ENCODE results near the gene NOTCH4.
A peak's percentile ranks its signal among the peaks of the same experiment; 100 is the strongest.
"Not testable (repeated sequence)": the region's sequence is repeated elsewhere in the genome, so short reads cannot be mapped to it uniquely, and the experiment has no call there.

The NOTCH4 gene

DNA sequence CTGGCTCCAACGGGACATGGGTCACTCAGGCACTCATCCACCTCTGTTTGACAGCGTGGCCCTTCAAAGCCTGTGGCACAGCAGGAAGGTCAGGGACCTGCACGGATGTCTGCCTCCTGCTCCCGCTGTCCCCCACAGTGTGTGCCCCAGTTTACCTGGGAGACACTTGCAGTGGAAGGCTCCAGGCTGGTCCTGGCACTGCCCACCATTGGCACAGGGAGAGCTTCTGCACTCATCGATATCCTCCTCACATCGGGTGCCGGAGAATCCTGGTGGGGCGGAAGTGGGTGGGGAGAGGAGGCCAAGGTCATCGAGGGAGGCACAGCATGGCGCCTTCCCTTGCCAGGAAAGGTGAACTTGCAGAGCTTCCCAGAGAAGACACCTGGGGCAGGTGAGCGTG is 6.9 kb downstream of the NOTCH4 start:
- no peak for DNase-seq

DNA sequence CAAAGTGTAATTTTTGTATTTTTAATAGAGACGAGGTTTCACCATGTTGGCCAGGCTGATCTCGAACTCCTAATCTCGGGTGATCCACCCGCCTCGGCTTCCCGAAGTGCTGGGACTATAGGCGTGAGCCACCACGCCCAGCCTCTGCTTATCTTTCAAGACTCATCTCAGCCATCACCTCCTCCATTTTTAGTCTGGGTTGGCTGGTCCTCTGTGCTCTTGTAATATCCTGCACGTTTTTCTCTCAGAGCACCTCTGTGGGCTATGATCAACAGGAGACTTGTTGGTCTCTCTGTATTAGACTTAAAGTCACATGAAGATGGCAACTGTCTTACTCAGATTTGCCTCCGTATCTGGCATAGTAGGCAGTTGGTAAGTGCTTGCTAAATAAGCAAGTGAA is 7.6 kb downstream of the NOTCH4 start:
- DNase-seq = no peak

DNA sequence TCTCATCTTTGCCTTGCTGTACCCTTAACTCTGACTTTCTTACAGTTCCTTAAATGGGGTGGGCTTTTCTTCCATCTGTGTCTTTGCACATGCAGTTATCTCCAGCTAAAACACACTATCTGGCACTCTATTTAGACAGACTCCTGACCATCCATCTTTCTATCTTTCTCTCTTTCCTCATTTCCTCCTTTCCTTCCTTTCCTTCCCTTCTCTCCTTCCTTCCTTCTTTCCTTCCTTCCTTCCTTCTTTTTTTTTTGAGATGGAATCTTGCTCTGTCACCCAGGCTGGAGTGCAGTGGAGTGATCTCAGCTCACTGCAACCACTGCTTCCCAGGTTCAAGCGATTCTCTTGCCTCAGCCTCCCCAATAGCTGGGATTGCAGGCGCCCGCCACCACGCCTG is 8.2 kb downstream of the NOTCH4 start:
- no peak for DNase-seq

DNA sequence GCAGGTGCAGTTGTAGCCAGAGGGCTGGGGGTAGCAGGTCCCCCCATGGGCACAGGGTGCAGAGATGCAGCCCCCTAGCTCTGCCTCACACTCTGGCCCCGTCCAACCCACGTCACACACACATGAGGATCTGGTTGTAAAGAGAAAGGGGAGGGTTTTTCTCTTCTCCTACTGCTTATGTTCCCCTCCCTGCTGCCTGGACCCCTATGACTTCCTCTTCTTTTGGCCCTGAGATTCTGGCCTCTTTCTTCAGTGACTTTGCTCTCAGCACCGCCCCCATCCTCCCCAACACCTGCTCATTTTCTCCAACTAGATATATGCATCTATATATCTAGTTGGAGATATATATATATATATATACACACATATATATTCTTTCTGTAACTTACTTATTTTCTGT is 9.7 kb downstream of the NOTCH4 start:
- no peak for DNase-seq

DNA sequence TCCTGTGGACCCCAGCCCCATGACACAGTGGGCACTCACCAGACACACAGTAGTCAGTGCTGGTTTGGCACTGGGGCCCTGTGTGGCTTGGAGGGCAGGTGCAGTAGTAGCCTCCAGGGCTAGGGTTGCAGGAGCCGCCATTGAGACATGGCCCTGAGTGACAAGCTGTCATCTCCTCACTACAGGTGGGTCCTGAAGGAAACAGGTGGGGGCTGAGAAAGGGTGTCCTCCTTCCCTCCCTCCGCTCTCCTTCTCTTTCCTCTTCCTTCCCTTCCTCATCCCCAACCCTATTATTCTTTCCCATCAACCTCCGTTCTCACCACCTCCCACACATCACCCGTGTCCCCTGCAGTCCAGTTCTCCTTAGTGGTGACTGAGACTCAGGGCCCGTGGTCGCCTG is 10.2 kb downstream of the NOTCH4 start:
- no peak for DNase-seq

DNA sequence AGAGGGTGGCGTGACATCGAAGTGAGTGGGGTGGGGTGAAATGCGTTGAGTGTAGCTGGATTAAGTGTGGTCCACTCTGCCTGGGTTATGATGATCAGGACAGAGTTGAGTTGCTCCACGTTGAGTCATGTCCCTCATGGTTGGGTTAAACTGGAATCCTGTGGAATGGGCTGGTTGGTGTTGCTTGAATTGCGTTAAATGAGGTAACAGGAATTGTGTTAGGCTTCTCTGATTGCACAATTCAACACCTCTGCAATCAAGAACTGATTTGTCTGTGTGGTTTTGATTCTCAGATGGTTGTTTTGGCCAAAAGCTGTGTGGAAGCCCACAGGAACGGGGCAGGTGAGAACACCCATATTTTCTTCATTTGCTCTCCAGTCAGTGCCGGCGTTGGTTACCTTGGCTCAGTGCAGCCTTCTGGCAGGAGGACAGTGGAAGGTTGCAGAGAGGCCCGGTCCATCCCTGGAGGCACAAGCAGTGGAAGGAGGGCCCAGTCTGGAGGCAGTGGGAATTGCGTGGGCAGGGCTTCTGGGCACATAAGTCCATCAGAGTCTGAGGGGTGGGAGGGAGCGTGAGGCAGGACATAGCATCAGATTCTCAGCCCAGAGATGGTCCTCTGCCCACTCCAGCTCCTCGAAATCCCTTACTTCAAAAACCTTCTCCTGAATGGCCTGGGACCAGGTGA is 11.6 kb downstream of the NOTCH4 start:
- DNase-seq = no peak

DNA sequence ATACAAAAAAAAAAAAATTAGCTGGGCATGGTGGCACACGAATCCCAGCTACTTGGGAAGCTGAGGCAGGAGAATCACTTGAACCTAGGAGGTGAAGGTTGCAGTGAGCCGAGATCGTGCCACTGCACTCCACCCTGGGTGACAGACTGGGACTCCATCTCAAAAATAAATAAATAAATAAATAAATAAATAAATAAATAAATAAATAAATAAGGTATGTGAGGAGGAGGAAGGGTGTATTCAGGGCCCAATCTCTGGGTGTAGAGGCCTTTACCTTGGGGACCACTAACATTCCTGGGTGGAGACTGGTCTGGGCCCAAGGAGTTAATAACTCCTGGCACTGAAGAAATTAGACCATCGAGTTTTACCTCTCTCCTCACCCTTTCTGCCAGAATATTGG is 12.4 kb downstream of the NOTCH4 start:
- DNase-seq = not testable (repeated sequence)

DNA sequence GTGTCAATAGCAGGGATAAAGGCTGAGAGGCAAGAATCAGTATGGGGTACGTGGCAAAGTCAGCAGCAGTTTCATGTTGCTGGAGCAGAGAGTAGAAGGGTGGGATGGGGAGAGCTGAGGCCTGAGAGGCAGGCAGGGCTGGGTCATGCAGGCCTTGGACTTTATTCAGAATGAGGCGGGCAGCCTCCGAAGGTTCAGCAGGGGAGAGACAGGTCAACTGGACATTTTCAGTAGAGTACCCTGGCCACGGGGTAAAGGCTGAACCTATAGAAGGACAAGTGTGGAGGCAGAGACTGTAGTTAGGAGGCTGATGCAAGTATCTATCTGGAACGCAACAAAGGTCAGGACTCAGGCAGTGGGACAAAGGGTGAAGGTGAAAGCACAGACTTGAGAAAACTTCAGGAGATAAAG is 13.7 kb downstream of the NOTCH4 start:
- DNase-seq = no peak

DNA sequence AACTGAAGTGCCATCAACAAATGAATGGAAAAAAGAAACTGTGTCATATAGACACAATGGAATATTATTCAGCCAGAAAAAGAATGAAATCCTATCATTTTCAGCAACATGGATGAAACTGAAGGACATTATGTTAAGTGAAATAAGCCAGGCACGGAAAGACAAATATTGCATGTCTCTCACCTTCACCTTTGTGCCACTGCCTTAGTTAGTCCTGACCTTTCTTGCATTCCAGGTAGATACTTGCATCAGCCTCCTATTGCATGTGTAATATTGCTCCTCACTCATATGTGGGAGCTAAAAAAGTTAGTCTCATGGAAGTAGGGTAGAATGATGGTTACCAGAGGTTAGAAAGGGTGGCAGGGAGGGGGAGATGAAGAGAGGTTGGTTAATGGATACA is 14.9 kb downstream of the NOTCH4 start:
- DNase-seq = no peak

DNA sequence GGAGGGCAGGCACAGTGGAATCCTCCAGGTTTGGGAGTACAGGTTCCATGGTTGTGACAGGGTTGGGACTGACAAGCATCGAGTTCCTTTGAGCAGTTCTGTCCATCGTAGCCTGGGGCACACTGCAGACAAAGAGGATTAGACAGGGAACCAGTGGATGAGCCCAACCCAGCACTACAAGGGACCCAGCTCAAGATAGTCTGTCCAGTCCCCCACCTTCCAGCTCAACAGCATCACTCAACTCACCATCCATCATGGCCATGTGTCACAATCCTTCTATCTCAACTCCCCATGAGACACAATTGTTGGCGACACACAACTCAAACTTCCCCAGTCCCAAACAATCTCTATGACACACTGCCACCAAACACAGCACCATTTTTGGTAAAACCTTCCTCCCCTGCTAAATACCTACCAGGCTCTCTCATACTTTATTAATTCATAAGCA is 19.6 kb downstream of the NOTCH4 start:
- DNase-seq = no peak

DNA sequence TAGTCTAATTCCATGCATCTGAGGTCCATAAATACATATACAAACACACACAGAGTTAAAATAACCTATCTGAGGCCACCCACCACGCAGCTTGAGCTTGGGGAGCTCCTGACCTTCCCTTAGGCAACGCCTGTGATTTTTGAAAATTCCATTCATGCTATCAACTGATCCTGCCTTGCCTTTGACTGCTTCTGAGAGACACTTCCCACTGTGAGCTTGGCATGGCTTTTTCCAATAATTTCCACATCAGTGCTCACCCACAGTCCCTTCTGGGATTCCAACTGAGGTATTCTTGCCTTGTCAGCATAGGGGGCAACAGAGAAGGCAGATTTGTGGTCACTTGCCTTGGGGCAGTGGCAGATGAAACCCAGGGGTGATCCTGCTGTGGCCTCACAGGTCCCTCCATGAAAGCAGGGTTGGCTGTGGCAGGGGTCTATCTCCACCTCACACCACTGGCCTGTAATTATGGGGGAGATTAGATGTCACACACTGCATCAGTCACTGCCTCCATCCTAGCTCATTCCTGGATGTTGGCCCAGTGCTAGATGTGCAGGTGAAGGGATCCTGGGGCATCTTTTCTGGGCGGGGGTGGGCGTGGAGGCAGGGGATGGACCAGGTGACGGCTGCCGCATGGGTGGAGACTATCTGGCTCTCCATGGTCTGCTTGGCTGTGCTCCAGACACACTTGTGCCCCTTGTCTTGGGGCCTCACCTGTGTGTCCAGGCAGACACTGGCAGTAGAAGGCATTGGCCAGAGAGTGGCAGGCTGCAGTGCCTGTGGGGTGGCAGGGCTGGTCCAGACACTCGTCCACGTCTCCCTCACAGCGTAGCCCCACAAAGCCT is 20.2 kb downstream of the NOTCH4 start:
- DNase-seq = no peak

DNA sequence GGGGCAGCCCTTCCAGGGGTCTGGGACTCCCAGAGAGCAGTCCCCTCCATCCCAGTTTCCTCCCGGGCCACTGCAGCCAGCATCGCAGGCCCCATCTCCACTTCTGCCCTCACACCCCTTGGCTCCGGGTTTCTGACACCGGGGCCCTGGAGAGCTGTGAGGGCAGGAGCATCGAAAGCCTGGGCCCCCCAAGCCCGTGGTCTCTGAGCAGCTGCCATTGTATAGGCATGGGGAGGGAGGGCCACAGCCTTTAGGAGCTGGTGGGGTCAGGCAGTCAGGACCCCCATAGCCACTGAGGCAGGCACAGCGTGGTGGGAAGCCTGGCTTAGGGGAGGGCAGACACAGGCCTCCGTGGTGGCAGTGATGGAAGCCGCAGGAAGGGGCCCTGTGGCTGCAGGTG is 21.7 kb downstream of the NOTCH4 start:
- DNase-seq = no peak

DNA sequence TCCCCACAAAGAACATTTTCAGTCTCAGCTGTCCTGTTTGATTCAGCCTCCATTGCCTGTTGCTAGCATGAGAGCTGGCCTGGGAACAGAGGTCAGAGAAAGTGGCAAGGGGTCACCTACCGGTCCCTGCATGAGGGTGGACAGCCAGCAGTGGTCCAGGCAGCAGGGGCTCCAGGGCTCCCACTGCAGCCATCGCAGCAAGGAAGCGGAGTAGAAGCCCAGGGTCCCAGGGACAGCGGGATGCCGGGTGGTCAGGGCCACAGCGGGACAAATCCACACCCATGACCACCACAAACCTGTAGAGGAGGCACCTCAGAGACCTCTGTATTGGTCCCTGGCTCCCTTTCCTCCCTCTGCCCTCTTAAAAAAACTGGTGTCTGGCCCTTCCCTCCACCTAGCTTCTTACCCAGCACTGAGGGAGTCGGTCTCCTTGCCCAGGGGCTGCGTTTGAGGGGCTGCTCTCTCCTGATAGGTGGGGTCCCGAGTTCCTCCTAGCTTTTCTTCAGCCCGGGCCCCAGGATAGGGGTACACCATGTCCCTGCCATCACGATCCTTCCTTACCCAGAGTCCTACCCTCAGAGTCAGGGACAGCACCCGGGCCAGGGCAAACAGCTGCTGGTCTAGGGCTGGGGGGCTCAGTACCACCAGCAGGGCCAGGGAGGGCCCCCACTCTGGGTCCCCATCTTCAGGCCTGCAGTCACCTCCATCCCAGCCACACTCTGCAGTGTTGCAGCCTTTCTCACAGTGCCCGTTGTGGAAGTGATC is 23.0 kb downstream of the NOTCH4 start:
- no peak for DNase-seq

DNA sequence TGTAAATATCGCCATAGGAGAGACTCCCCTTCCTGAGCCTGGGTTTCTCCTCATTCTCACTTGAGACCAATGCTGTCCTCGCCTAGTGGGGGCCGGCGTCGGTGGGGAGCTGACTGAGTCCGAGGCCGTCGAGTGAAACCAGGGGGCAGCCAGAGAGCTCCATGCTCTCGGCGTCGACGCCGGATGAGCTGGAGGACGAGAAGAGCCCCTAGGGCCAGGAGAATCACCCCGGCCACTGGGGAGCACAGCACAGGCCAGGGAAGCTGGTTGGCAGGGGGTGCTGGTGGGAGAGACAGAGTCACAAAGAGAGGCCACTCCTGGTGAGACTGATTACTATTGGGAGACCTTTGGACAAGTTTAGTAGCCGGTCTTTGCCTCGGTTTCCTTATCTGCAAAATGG is 25.0 kb downstream of the NOTCH4 start:
- DNase-seq = no peak

DNA sequence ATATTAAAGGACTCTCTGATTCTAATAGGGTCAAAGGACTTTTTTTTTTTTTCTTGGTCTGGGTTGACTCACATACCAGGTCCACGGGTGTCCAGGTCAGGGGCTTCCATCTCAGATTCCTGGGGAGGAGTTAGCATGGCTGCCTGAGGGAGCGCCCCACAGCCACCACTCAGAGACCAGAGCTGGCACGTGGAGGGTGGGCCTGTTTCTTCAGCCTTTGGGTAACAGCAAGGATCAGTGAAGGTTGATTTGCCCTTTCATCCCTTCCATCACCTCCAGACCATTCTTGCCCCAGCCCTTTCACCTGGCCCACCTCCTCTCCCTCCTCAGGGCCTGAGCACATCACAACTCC is 25.5 kb downstream of the NOTCH4 start:
- no peak for DNase-seq

DNA sequence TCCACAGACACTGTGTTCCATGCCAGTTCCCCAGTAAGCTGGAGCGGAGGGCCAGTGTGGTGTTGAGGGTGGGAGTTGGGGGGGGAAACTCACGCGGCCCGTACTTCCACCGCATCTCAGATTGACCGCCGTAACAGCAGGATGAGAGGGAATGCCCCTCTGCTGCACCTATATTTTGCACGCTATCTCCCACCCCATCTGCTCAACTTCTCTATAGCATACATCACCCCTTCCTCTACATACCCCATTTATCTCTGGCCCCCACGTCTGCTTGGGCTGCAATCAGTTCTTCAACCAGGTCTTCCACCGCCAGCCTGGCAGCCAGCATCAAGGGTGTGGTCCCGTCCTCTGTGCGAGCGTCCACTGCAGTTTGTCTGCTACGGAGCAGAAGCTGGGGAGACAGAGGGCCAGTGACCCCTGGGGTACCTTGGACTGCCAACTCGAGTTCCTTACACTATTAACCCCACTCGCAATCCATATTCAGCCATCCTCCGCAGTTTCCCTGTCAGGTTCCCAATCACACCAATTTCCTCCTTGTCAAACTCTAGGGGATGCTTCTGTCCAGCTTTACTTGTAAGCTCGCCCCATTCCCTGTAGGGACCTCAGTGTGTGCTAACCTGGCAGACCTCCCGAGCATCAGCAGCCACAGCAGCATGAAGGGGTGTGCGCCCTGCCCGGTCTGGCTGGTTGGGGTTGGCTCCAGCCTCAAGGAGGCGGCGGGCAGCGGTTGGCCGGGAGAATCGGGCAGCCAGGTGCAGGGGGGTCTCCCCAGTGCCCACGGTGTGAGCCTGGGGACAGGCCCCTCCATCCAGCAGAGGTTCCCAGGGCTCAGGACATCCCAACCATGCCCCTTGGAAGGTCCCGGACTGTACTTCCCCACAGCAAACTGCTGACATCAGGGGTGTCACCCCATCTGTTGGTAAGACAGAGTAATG is 26.9 kb downstream of the NOTCH4 start:
- DNase-seq = peak; percentile 31

DNA sequence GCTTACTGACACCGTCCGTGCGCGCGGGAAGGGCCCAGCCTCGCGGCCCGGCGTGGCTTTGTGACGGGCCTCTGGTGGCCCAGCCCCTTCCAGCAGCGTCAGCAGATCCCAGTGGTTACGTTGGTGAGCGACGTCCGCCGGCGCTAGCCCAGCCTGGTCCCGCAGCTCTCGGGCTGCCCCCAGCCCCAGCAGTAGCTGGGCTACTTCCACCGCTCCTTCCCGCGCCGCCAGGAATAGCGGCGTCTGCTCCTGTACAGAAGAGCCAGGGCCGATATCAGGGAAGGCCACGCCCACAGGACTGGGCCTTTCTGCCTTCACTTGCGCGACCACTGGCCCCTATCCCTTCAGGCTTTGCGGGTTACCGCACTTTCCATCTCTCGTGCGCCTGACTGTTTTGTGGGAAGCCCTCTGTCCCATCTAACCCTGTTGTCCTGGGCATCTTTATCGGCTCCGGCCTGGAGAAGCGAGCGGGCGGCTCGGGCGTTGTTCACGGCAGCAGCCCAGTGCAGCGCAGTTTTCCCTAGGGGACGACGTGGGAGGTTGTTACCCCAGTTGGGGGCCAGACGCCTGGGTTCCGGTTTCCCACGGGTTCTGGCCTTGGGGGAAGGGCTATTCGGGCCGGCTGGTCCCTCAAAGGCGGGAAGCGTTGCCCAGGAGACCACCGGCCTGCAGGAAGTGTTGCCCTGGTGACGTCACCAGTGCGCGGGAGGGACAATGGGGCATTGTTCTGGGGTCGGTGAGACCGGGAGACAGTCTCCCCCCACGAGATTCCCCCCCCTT is 27.8 kb downstream of the NOTCH4 start:
- peak; percentile 100 for DNase-seq

DNA sequence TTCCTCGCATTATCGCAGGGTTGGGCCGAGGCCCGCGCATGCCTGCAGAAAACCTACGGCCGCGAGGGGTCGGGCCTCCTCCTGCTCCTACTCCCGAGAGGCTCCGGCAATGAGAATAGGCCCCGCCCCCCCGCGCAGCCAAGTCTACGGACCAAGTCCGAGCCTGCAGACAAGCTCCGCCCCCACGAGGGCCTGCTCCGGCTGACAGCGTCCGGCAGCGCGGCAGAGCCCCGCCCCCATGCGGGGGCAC is 28.3 kb downstream of the NOTCH4 start:
- DNase-seq = no peak

DNA sequence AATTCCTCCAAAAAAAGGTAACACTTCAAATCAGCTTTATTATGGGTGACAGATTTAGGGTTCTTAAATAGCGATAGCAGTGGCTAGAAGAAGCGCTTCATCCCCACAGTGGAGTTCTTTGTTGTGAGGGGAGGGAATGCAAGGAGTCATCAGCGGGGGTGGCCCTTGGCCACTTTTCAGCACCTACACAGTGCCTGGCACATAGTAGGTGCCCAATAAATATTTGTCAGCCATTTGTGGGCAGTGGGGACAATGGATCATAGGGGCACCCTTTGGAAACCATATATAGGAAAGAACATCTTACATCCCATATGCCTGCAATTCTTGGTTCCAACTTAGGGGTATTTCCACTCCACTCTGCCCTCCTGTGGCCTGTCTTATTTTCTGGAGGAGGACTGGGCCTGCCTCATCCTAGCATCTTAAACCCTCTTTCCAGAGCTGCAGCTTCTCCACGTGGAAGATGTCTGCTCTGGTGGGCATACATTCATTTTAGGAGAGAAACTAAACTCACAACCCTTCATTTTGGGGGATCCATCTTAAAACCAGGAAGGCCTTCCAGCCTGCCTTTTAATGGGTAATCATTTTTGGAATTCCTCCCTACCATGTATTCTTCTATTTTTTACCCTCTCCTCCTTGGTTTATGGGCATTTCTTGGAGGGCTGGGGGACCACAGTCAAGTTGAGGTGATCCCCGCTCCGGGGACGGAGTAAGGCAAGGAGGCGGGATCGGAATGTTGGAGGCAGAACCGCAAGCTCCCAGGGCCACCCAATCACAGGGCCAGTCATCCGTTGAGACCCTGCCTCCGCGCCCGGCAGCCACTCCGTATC is 28.8 kb downstream of the NOTCH4 start:
- peak; percentile 49 for DNase-seq

DNA sequence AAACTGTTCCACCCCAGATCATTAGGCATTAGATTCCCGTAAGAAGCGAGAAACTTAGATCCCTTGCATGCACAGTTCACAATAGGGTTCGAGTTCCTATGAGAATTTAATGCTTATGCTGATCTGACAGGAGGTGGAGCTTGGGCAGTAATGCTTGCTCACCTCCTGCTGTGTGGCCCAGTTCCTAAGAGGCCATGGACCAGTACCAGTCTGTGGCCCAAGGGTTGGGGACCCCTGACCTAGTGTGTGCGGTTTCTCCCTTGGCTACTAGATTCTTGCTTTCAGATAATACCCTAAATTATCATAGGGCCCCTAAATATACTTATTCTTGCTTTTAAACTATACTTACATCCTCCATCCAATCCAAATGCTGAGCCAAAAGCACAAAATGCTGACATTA is 29.5 kb downstream of the NOTCH4 start:
- DNase-seq = no peak

DNA sequence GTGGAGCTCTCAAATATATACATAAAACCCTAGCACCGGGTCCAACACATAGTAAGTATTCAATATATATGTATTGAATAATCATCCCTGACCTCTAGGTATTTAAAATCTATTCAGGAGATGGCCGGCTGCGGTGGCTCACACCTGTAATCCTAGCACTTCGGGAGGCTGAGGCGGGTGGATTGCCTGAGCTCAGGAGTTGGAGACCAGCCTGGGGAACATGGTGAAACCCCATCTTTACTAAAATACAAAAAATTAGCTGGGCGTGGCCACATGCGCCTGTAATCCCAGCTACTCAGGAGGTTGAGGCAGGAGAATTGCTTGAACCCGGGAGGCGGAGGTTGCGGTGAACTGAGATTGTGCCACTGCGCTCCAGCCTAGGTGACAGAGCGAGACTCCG is 30.8 kb downstream of the NOTCH4 start:
- DNase-seq = not testable (repeated sequence)

Measured in RPMI8226 (cell line).